Glutamatergic neuron (in vitro differentiated cells): ENCODE results near the gene ATP5PD. TPM values are rescaled to one million over a fixed set of nuclear protein-coding genes. Genes with fewer than 3 reads are reported as not detected.
A peak's percentile ranks its signal among the peaks of the same experiment; 100 is the strongest.

ENCODE experiments used
- DNase-seq: peaks from one replicate; pipeline ENCODE4 v3.0.0; 2022
- H3K27ac Mint-ChIP-seq: one replicate; pipeline ENCODE4 v1.8.0; 2020; ENCODE audit warnings: mild to moderate bottlenecking, mixed read lengths, inconsistent platforms; ENCODE audit not compliant: unreplicated experiment
- H3K27me3 Mint-ChIP-seq: one replicate; pipeline ENCODE4 v1.8.0; 2020; ENCODE audit warnings: mild to moderate bottlenecking, moderate library complexity, mixed read lengths, inconsistent platforms; ENCODE audit not compliant: unreplicated experiment
- H3K36me3 Mint-ChIP-seq: one replicate; pipeline ENCODE4 v1.8.0; 2020; ENCODE audit warnings: mild to moderate bottlenecking, mixed read lengths, inconsistent platforms; ENCODE audit not compliant: unreplicated experiment
- H3K4me1 Mint-ChIP-seq: one replicate; pipeline ENCODE4 v1.8.0; 2020; ENCODE audit warnings: mild to moderate bottlenecking, low read depth, mixed read lengths, inconsistent platforms; ENCODE audit not compliant: unreplicated experiment
- H3K4me3 Mint-ChIP-seq: one replicate; pipeline ENCODE4 v1.8.0; 2020; ENCODE audit warnings: mild to moderate bottlenecking, mixed read lengths, inconsistent platforms; ENCODE audit not compliant: unreplicated experiment
- H3K9me3 Mint-ChIP-seq: one replicate; pipeline ENCODE4 v1.8.0; 2020; ENCODE audit warnings: mild to moderate bottlenecking, moderate library complexity, mixed read lengths, inconsistent platforms; ENCODE audit not compliant: unreplicated experiment
- CTCF ChIP-seq: fragments of 200-600 bp; sonication (generic); IDR thresholded peaks from one replicate; pipeline ENCODE4 v1.5.0; 2021; ENCODE audit not compliant: partially characterized antibody, unreplicated experiment
- total RNA-seq: library from RNA; stranded (reverse); fragmentation: NEBNext Ultra II Directional; extraction: Animal tissue kit (Norgen Biotek cat#: 25700); gene quantifications from one replicate; pipeline ENCODE4 v1.2.1, GENCODE V29; 2021; ENCODE audit not compliant: unreplicated experiment

Gene ATP5PD
- total RNA-seq, 1 donor from 2014 or later: 139 TPM

- Mint-ChIP-seq H3K9me3 (peaks cover 18% of the 10 kb centered on the region), H3K27me3 (peaks cover 20% of the 10 kb centered on the region), H3K27ac (peak overlapping the region; percentile 12), H3K36me3 (no peaks in the 10 kb centered on the region), H3K4me1 (peaks cover 14% of the 10 kb centered on the region), H3K4me3 (peak overlapping the region; percentile 68)
- no peak for TF ChIP-seq CTCF
- no peak for DNase-seq
Measured at GRCh38 chr17:74990581-74991105, 56.1 kb downstream of the ATP5PD start.

Other genes with a start within 250 kb of the ATP5PD start
- 0.12 TPM for gene GRIN2C, start 187.1 kb downstream of the ATP5PD start, total RNA-seq
- gene FDXR, start 174.0 kb downstream of the ATP5PD start, total RNA-seq: 12.1 TPM
- gene FADS6, start 153.3 kb downstream of the ATP5PD start, total RNA-seq: not detected
- gene USH1G, start 123.7 kb downstream of the ATP5PD start, total RNA-seq: 0.12 TPM
- not detected for gene OTOP2, start 122.7 kb downstream of the ATP5PD start, total RNA-seq
- not detected for gene OTOP3, start 111.1 kb downstream of the ATP5PD start, total RNA-seq
- gene HID1, start 74.2 kb downstream of the ATP5PD start, total RNA-seq: 106 TPM
- gene CDR2L, start 59.3 kb downstream of the ATP5PD start, total RNA-seq: 59.4 TPM
- 22.2 TPM for gene MRPL58, start 34.3 kb downstream of the ATP5PD start, total RNA-seq
- 23.4 TPM for gene KCTD2, start 256 bp upstream of the ATP5PD start, total RNA-seq
- gene SLC16A5, start 41.0 kb upstream of the ATP5PD start, total RNA-seq: 1.1 TPM
- gene ARMC7, start 63.0 kb upstream of the ATP5PD start, total RNA-seq: 9.9 TPM
- 40.4 TPM for gene NT5C, start 84.8 kb upstream of the ATP5PD start, total RNA-seq
- gene JPT1, start 107.5 kb upstream of the ATP5PD start, total RNA-seq: 642 TPM
- gene SUMO2, start 136.0 kb upstream of the ATP5PD start, total RNA-seq: 625 TPM
- 58.9 TPM for gene NUP85, start 158.7 kb upstream of the ATP5PD start, total RNA-seq
- gene GGA3, start 214.6 kb upstream of the ATP5PD start, total RNA-seq: 65.0 TPM
- 48.8 TPM for gene MRPS7, start 214.9 kb upstream of the ATP5PD start, total RNA-seq
- gene MIF4GD, start 224.3 kb upstream of the ATP5PD start, total RNA-seq: 12.8 TPM
- gene SLC25A19, start 242.5 kb upstream of the ATP5PD start, total RNA-seq: 9.3 TPM